ENCODE results near the gene NCKAP5. TPM values are rescaled to one million over a fixed set of nuclear protein-coding genes. Genes with fewer than 3 reads are reported as not detected.

The NCKAP5 gene
- total and polyA plus RNA-seq, 2 donors (not counting 1 experiment from before 2014, with no cell fraction given): not detected

DNA sequence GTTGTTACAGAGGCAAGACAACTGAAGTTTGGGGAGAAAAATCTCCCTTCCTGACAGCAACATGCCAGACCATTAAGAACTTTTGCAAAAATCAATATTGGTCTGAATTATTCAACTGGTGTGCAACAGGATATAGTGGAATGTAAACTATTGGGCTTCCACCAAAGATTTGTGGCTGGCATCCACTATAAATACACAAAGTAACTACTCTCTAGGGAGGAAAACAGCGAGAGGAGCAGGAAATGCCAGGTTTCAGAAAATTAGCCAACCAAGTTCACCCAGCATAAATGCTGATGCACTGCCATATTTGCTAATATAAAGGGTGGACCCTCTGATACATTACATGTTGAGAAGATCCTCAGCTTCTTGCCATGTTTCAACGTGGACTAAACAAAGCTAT lies 630.6 kb downstream of the NCKAP5 start:
- ATAC-seq (ENCODE audit: low read depth) (no peak), DNase-seq (no peak)
- H3K27ac ChIP-seq (ENCODE audit: low read length in 2 of 2): no peak overlapping the region
- no peaks in the 10 kb centered on the region for H4K20me1 ChIP-seq (ENCODE audit: control insufficient read depth, insufficient read depth, low read length, poor library complexity, severe bottlenecking)
- Mint-ChIP-seq H3K27ac (no peak overlapping the region), H3K9me3 (ENCODE audit: insufficient read depth) (no peaks in the 10 kb centered on the region), H3K4me3 (no peak overlapping the region), H3K4me1 (peaks cover 2% of the 10 kb centered on the region), H3K27me3 (no peaks in the 10 kb centered on the region)
- H3K36me3 ChIP-seq (replicated peaks in 1 of 2; ENCODE audit: control extremely low read depth in 1 of 2, control insufficient read depth in 1 of 2, extremely low read depth in 1 of 2, insufficient read depth in 2 of 2, low read length in 1 of 2): no peaks in the 10 kb centered on the region
- H2AFZ ChIP-seq (ENCODE audit: insufficient read depth, low read depth, low read length, poor library complexity, severe bottlenecking): no peak overlapping the region
- intact Hi-C loops (cut with micrococcal nuclease): no loop called here
- H3K9me3 ChIP-seq (ENCODE audit: control extremely low read depth in 1 of 3, control insufficient read depth in 2 of 3, insufficient read depth in 1 of 3, low read length in 2 of 3): no peaks in the 10 kb centered on the region
- no peaks in the 10 kb centered on the region for H3K79me2 ChIP-seq (ENCODE audit: control insufficient read depth, insufficient read depth, low read length)
- H3K27me3 ChIP-seq (replicated peaks in 1 of 4; ENCODE audit: control extremely low read depth in 1 of 4, control insufficient read depth in 3 of 4, insufficient read depth in 4 of 4, low read length in 3 of 4): no peaks in the 10 kb centered on the region
- no peaks in the 10 kb centered on the region for H3K4me1 ChIP-seq (ENCODE audit: control insufficient read depth in 2 of 2, insufficient read depth in 2 of 2, low read length in 2 of 2)
- no peak overlapping the region for H3K4me2 ChIP-seq (replicated peaks; ENCODE audit: low read depth, low read length, poor library complexity, severe bottlenecking)
- ChIA-PET CTCF (no interaction called here), POLR2A (no interaction called here)
- no peak overlapping the region for H3K4me3 ChIP-seq (ENCODE audit: control extremely low read depth in 1 of 5, extremely low read depth in 1 of 5, insufficient read depth in 1 of 5, low read depth in 2 of 5, low read length in 4 of 5)
- WGBS (ENCODE audit: insufficient coverage): 60% methylated on average over 1 of the region's 2 CpGs
- no peak overlapping the region for H3K9ac ChIP-seq (ENCODE audit: low read length)
- TF ChIP-seq CTCF (IDR thresholded peaks at IDR 0.05) (no peak), EZH2 (IDR thresholded peaks at IDR 0.05; ENCODE audit: borderline replicate concordance, insufficient read depth, low read depth, low read length, poor library complexity, severe bottlenecking) (no peak)

DNA sequence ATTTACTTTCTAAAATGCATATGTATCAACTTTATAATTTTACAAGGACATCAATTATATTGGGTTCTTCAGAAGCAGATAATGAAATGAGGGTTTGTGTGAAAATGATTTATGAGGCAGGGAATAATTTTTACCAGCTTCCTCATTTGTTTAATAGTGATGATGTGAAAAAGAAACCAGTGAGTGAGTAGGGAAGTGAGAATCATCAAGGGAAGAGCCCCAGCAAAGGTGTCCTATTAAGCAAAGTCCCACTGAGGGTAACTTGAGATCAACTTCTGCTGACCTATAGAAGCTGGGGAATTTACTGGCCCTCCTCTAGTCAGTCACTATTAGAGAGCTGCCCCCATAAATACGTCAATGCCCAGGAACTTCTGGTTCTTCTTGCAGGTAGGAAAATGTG lies 631.5 kb downstream of the NCKAP5 start:
- 80% methylated on average over 1 of the region's 1 CpG for WGBS (ENCODE audit: insufficient coverage)
- H3K27me3 Mint-ChIP-seq: no peaks in the 10 kb centered on the region
- intact Hi-C loops (cut with micrococcal nuclease): no loop called here
- Histone ChIP-seq H3K4me2 (replicated peaks; ENCODE audit: low read depth, low read length, poor library complexity, severe bottlenecking) (no peak overlapping the region), H3K36me3 (replicated peaks in 1 of 2; ENCODE audit: control extremely low read depth in 1 of 2, control insufficient read depth in 1 of 2, extremely low read depth in 1 of 2, insufficient read depth in 2 of 2, low read length in 1 of 2) (no peaks in the 10 kb centered on the region), H3K27me3 (replicated peaks in 1 of 4; ENCODE audit: control extremely low read depth in 1 of 4, control insufficient read depth in 3 of 4, insufficient read depth in 4 of 4, low read length in 3 of 4) (no peaks in the 10 kb centered on the region), H3K4me3 (ENCODE audit: control extremely low read depth in 1 of 5, extremely low read depth in 1 of 5, insufficient read depth in 1 of 5, low read depth in 2 of 5, low read length in 4 of 5) (no peak overlapping the region), H2AFZ (ENCODE audit: insufficient read depth, low read depth, low read length, poor library complexity, severe bottlenecking) (no peak overlapping the region), H3K27ac (ENCODE audit: low read length in 2 of 2) (no peak overlapping the region), H3K79me2 (ENCODE audit: control insufficient read depth, insufficient read depth, low read length) (no peaks in the 10 kb centered on the region), H3K9me3 (ENCODE audit: control extremely low read depth in 1 of 3, control insufficient read depth in 2 of 3, insufficient read depth in 1 of 3, low read length in 2 of 3) (no peaks in the 10 kb centered on the region), H3K9ac (ENCODE audit: low read length) (no peak overlapping the region), H3K4me1 (ENCODE audit: control insufficient read depth in 2 of 2, insufficient read depth in 2 of 2, low read length in 2 of 2) (no peaks in the 10 kb centered on the region), H4K20me1 (ENCODE audit: control insufficient read depth, insufficient read depth, low read length, poor library complexity, severe bottlenecking) (no peaks in the 10 kb centered on the region)
- peaks cover 2% of the 10 kb centered on the region for H3K4me1 Mint-ChIP-seq
- ChIA-PET CTCF (no interaction called here), POLR2A (no interaction called here)
- no peak overlapping the region for H3K4me3 Mint-ChIP-seq
- TF ChIP-seq EZH2 (IDR thresholded peaks at IDR 0.05; ENCODE audit: borderline replicate concordance, insufficient read depth, low read depth, low read length, poor library complexity, severe bottlenecking) (no peak), CTCF (IDR thresholded peaks at IDR 0.05) (no peak)
- H3K27ac Mint-ChIP-seq: no peak overlapping the region
- DNase-seq (no peak), ATAC-seq (ENCODE audit: low read depth) (no peak)
- H3K9me3 Mint-ChIP-seq (ENCODE audit: insufficient read depth): no peaks in the 10 kb centered on the region
